ENCODE results near the gene SERPINB8. TPM values are rescaled to one million over a fixed set of nuclear protein-coding genes. Genes with fewer than 3 reads are reported as not detected.
"Not testable (repeated sequence)": the region's sequence is repeated elsewhere in the genome, so short reads cannot be mapped to it uniquely, and the experiment has no call there.

Gene SERPINB8, protein sequence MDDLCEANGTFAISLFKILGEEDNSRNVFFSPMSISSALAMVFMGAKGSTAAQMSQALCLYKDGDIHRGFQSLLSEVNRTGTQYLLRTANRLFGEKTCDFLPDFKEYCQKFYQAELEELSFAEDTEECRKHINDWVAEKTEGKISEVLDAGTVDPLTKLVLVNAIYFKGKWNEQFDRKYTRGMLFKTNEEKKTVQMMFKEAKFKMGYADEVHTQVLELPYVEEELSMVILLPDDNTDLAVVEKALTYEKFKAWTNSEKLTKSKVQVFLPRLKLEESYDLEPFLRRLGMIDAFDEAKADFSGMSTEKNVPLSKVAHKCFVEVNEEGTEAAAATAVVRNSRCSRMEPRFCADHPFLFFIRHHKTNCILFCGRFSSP
- 19.5 TPM for total RNA-seq

DNA sequence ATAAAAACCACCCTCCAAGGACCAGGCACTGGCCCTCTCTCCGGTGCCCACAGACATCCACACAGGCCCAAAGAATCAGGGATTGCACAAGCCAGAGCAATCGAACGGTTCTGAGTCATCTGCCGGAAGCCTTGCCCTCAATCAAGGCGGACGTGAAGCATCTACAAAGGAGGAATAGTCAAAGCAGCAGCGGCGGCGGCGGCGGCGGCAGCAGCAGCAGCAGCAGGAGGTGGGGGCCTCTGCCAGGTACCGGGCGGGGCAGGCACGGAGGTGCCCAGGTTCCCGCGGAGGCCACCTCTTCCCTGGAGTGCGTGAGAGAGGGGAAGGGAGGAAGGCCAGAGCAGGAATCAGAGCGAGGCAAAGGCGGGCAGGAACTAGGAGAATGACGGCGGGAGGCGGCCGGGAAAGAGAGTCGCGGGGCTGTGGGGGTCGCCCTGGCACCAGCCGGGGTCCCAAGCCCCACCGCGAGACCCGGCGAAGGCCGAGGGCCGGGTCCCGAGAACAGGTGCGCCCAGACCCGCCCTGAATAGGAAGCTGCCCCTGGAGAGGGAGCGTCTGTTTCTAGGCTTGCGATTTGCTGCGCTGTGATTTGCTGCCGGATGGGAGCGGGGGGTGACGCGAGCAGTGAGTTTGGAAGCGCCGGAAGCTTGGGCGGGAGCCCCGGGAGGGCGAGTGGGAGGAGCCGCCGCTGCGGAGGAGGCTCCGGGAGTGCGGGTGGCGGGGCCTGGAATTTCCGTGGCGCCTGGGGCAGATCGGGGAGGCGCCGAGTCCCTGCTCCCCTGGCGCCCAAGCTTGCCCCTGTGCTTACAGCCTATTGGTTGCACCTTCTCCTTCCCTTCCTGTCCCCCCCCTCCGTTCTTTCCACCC lies at the start of gene SERPINB8:
Gene SERPINB8, plus strand, starts transcription at position 140 of the 867 bp plus-strand sequence. CDS start 8,228 bp downstream, outside the sequence.
- peak; percentile 94 for DNase-seq (ENCODE audit: low spot score)

DNA sequence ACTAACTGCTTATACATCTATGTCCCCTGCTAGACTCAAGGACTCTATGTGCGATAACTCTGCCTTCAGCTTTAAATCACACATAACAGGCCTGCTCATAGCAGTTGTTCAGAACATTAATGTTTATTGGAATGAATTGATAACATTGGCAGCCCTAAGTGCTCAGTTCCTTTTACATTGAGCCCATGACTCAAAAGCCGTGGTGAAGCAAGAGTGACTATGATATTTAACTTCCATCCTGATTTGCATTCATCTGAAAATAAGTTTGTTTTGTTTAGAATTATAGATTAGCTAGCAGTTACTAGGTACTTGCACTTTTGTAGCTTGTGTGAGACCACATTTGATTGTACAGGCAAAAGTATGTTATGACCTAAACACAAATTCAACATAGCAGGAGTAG lies 47.8 kb upstream of the SERPINB8 start:
- no peak for DNase-seq (ENCODE audit: low spot score)

DNA sequence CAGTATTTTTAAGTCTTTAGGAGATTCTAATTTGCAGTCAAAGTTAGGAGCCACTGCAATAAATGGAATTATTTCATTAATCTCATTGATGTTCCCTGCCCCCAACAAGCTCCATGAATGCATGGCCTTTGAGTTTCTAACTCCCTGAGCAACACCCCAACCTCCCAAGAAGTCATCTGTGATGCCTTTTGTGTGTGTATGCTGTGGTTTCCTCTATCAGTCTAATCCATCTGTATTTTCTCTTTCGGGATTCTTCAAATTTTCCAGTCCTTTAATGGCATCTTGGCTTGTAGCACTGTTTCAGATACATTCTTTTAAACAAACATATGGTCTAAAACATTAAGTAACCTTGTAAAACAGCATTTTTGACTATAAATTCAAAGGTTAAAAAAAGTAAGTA lies 45.3 kb upstream of the SERPINB8 start:
- no peak for DNase-seq (ENCODE audit: low spot score)

- no peak for DNase-seq (ENCODE audit: low spot score)
Observed at GRCh38 chr18:63928331-63928730, 41.5 kb upstream of the SERPINB8 start.

DNA sequence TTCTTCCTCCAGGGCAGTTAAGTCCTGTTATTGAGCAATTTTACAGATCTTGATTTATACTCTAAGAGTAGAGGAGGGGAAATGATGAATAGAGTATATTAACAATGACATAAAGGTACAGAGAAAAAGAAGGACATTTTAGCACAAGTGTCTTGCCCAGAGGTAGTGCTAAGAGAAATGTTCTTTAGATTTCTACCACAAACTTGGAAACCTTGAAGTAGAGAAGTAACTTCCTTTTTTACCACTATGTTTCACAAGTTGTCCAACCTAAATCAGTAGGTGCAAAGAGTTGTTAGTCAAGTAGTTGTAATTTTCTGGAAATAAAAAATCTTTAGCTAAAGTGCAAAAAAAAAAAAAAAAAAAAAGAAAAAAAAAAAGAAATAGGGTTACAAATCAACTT lies 40.5 kb upstream of the SERPINB8 start:
- not testable (repeated sequence) for DNase-seq (ENCODE audit: low spot score)

DNA sequence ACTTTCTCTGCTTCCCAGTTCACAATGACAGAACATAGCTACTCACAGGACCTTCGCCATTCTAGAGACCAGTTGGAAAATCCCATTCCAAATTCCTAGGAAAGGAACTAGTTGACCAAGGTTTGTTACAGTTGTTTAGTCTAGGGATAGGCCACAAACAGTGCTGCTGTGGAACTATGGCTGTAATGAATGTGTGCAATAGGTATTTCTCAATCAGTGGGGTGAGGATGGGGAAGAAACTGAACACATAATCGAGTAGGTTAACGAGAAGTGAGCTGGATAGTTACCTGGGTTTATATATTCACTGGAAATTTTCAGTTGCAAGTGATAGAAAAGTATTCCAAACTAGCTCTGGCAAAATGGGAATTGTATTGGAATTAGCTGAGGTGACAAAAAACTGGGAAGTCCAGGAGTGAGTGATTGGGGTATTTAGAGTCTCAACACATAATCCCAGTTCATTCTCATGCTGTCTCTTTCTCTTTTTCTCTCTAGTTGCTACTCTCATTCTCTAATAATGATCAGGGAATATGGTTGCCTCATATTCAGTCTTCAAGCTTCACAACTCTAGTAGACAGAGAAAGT lies 39.0 kb upstream of the SERPINB8 start:
- DNase-seq (ENCODE audit: low spot score) = no peak

DNA sequence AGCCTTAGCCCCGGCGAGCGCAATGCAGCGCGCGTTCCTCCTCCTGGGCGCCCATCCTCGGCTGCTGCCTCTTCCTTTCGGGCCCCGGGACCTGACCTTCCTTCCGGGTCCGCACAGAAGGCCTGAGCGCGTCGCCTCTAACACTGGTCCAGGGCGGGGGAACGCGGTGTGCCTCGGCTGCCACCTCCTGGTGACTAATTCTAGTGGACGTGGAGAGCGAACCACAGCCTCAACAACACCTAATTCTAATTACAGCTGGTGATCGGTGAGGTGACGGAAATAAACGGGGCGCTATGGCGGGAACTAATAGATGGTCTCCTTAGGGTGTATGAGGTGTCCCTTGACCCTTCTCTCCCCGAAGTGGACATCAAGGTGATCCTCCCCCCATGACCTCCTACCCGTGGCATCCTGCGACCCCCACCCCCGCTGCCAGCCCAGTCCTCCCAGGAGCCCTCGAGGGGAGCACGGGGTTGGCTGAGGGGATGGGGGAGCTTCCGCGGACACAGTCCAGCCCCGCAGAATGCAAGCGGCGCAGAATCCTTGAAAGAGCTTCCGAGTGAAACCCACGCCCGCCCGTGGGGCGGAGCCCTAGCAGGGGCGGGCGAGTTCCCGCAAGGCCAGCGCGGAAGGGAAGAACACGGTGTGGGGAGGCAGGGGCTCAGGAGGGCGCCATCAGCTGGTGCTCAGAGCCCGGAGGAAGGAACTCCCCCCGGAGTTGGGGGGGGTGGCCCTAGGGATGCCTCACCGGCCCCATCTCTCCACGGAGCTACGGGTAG lies 33.5 kb upstream of the SERPINB8 start:
- peak; percentile 80 for DNase-seq (ENCODE audit: low spot score)

- DNase-seq (ENCODE audit: low spot score) = no peak
Observed at GRCh38 chr18:63936932-63937393, 32.9 kb upstream of the SERPINB8 start.

DNA sequence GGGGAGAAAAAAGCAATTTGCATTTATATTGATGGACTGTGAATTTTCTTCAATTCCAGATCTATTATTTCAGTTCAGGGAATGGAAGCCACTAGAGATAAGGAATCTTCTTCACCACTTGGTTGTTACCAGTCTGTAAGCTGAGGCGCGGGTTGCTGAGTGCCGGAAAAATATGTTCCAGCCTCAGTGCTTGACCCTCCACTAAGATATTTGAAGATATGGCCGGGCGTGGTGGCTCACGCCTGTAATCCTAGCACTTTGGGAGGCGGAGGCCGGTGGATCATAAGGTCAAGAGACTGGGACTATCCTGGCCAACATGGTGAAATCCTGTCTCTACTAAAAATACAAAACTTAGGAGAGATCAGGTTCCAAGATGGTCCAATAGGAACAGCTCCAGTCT lies 29.9 kb upstream of the SERPINB8 start:
- no peak for DNase-seq (ENCODE audit: low spot score)

DNA sequence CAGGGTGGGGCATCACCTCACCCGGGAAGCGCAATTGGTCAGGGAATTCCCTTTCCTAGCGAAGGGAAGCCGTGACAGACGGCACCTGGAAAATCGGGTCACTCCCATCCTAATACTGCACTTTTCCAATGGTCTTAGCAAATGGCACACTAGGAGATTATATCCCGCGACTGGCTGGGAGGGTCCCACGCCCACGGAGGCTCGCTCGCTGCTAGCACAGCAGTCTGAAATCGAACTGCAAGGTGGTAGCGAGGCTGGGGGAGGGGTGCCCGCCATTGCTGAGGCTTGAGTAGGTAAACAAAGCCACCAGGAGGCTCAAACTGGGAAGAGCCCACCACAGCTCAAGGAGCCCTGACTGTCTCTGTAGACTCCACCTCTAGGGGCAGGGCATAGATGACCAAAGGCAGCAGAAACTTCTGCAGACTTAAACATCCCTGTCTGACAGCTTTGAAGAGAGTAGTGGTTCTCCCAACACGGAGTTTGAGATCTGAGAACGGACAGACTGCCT lies 29.3 kb upstream of the SERPINB8 start:
- DNase-seq (ENCODE audit: low spot score) = not testable (repeated sequence)

- DNase-seq (ENCODE audit: low spot score) = no peak
Observed at GRCh38 chr18:63947051-63947790, 22.7 kb upstream of the SERPINB8 start.

DNA sequence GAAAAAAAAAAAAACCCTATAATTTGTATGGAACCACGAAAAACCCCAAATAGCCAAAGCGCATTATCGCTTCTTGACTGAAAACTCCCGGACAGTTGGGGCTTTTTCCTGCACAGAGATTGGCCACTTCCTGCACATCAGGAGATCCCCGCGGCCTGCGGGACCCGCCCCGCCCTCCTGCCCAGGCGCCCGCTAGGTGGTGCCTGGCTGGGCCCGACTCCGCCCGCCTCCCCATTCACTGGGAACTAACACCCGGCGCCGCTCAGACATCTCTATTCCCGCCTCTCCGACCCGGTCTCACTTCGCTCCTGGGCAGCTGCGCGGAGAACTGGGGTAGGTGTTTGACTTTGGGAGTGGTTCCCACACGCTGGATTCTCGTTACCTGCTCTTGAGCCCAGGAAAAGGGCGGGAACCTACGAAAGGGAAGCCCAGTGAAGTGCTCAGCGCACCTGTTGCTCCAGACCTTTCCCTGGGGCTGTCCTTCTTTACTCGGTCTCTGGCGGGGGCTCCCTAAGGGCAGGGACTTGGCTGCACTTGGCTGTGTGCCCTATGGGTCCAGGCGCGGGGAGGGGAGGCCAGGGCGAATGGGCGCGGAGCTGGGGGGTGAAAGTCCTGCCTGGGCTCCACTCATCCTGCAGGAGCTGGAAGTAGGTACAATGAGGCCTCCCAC lies 20.7 kb upstream of the SERPINB8 start, which contains the start of gene HMSD:
Gene HMSD, plus strand, starts transcription at position 234 of the 670 bp plus-strand sequence. CDS start 4,155 bp downstream, outside the sequence.
- peak; percentile 31 for DNase-seq (ENCODE audit: low spot score)

GRCh38 chr18:63951302-63951705 lies 18.6 kb upstream of the SERPINB8 start:
- DNase-seq (ENCODE audit: low spot score) = no peak

- no peak for DNase-seq (ENCODE audit: low spot score)
Observed at GRCh38 chr18:63953811-63954210, 16.1 kb upstream of the SERPINB8 start.

DNA sequence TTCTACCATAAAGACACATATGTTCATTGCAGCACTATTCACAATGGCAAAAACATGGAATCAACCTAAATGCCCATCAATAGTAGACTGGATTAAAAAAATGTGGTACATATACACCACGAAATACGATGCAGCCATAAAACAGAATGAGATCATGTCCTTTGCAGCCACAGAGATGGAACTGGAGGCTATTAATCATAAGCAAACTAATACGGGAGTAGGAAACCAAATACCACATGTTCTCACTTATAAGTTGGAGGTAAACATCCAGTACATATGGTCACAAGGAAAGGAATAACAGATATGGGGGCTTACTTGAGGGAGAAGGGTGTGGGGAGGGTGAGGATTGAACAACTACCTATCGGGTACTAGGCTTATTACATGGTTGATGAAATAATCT lies 13.1 kb upstream of the SERPINB8 start:
- no peak for DNase-seq (ENCODE audit: low spot score)

DNA sequence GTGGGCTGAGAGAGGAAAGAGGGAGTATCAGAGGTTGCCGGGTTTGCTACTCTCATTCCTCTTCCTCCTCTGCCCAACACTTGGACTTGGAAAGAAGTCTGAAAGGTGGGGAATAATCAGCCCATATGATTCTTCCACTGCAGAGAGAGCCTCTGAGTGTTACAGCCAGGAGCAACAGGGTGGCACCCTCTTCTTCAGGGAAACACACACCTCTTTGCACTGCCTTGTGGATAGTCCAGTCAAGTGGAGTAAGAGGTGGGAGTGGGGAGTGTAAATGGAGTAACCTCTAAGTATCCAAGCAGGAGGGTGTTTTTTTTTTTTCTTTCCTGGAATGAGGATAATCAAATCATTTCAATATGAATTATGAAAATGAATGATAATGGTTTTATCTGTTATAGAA lies 9.0 kb upstream of the SERPINB8 start:
- DNase-seq (ENCODE audit: low spot score) = no peak

- DNase-seq (ENCODE audit: low spot score) = no peak
Observed at GRCh38 chr18:63961435-63961980, 8.4 kb upstream of the SERPINB8 start.

DNA sequence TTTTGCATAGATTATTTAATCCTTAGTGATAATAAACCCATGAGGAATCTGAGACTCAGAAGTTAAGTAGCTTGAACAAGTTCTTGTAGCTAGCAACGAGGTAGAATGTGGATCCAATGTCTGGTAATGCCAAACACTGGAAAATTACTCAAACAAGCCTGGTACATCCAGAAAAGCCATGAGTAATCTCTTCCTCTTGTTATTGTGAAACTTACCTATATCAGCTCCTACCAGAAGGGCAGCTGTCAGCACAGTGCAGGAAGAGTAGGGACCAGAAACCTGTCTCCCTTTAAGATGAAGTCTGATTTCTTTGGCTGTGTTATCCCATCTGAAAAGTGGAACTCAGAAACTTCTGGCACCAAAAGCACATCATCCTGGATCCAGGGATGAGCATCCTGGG lies 7.7 kb upstream of the SERPINB8 start:
- no peak for DNase-seq (ENCODE audit: low spot score)

- DNase-seq (ENCODE audit: low spot score) = peak; percentile 52
Observed at GRCh38 chr18:63963615-63964256, 6.1 kb upstream of the SERPINB8 start.

All from mucosa of gallbladder (tissue), 1 donor.